GM18508 (cell line): Measurements from ENCODE around the gene MTUS2.
A peak's percentile ranks its signal among the peaks of the same experiment; 100 is the strongest.

Experiments used
- ATAC-seq: cut with Tn5 transposase; IDR thresholded peaks from one replicate; pipeline ENCODE4 v1.9.1; 2021; ENCODE audit warnings: moderate number of reproducible peaks; ENCODE audit not compliant: insufficient read depth, unreplicated experiment

The MTUS2 gene

DNA sequence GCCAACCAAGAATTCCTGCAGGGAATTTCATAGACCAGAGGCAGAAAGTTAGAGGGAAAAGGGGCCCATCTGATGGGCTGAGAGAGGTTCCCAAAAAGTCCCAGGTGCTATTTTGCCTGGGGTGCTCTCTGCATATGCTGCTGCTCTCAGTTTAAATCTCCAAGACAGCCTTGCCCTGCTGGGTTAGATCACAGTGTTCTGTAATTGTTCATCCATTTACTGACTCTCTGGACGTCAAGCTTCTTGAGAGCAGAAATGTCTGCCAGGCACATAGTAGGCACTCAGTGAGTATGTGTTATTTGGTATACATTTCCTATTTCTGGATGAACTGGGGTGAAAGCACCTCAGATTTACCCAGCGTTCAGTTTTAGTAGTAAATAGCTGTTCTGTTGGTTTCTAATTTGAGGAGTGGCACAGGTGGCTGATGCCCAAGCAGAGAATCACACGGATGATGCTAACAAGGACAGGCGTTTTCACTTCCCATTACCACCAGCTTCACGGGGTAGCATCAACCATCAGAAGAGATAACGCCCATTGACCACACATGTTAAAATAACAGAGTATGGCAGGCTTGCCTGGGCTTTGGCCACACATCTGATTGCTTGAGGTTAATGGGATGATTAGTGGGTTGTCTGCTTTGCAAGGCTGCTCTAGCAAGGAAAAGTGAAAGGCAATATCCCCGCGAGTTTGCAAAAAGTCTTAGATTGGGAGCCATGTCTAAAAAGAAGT is 614.2 kb downstream of the MTUS2 start:
- ATAC-seq, result no peak

DNA sequence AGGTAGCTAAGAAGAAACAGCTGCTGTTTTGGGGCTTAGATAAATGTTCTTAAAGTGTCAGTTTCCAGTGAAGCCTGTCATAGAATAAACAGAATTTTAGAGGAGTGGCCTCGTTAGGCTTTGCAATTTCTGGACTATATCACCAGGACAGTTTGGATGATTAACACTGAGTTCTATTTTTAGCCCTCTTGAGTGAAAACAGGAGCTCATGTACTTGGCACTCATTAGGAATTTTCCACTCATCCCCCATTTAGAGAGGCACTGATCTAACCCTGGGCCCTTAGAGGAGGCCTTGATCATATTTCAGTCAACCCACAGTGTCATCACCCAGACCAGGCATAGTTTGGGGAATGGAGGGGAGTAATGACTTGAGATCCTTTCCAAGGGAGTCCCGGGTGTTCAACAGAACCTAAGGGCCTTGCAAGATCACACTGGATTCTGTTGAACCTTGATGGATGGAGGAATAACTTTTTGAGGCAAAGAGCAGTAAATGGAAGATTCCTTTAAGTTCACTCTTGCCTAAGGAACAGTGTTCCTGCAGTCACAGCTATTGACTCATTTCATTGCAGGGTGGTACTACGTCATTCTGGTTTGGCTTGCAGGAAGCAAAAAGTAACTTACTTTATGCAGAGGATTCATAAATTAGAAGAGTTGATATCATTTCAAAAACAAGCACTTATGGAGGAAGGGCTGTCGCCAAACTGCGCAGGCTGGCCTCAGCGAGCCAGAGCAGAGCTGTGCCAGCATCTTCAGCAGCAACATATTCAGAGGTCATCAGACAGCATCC is 615.2 kb downstream of the MTUS2 start:
- no peak for ATAC-seq

DNA sequence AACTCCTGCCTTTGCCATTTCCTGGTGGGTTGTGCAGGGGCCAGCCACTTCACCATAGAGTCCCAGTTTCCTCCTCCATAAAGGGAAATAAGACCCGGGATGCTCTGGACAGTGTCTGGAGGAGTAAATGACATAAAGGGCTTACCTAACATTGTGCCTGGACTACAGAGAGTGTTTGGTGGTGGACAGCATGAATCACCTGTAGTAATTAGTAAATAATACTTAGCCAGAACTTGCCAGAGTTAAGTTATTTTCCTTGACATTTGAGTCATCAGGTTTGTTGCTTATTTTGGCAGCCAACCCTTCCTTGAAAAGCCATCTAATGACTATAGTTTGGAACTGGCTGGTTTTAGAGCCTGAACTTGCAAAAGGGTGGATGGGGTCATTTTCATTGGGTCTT is 616.2 kb downstream of the MTUS2 start:
- ATAC-seq, result no peak

GRCh38 chr13:29436721-29437280 is 616.7 kb downstream of the MTUS2 start:
- ATAC-seq, result no peak

DNA sequence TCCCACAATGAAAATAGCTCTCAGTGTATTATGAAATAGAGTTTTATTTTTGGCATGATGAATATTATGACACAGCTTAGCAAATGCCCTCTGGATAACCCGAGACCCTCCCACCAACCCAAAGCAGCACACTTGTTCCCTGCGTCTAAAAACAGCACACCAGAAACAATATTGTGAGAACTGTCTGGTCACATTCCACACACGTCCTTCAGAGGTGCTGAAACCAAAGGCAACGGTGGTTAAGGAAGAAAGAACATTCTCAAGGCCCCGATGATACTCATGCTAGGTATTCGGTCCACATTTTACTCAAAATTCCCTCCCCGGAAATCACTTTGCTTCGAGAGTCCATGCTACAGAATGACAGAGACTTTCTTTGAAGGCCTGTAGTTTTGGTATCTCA is 618.6 kb downstream of the MTUS2 start:
- no peak for ATAC-seq

DNA sequence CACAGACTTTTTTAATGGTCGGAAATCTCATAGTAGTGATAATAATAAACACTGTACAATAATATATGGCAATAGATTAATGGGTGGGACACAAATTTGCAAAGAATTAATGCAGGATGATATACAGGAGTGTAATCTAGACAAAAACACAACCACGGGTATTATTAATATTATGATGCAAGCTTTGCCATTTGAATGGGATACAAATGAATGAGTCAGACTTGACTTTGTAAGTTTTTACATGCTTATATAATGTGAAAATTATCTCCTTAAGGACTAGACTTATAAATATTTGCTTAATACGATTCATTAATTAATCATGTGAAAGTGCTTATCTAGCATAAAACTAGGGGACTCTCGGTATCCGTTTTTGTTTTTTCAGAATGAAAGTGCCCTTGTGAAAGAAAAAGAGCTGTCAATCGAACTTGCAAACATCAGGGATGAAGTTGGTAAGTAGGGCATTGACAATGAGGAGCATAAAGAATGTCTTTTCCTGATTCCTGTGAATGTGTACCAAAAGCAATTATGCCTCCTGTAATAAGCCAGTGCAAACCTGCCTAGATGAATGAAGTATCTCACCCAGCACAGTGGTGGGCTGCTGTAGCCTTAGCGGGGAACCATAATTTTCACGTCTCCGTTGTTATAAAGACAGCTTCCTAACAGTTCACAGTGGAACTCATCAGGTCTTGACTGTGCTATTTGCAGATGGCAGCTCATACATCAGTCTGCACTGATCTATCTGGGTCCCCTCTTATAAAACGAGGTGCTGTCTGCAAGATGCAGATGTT is 619.7 kb downstream of the MTUS2 start:
- no peak for ATAC-seq

DNA sequence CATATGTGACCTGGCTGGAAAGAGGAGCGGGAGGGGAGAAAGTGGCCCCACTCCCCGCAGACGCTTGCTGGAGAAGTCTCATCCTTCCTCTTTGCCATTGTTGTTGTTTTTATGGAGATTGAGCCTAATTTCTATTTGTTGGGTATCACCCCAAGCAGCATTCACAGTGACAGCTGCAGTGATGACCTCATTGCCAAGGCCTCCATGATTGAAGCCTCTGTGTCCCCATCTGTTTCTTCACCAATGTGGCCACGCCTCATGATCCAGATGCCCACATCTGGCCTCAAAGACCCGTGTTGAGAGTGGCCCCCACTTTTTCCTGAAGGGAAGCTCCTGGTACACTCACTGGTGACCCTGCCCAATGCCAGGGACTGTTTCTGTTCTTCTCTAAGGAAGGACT is 621.2 kb downstream of the MTUS2 start:
- ATAC-seq, result no peak

DNA sequence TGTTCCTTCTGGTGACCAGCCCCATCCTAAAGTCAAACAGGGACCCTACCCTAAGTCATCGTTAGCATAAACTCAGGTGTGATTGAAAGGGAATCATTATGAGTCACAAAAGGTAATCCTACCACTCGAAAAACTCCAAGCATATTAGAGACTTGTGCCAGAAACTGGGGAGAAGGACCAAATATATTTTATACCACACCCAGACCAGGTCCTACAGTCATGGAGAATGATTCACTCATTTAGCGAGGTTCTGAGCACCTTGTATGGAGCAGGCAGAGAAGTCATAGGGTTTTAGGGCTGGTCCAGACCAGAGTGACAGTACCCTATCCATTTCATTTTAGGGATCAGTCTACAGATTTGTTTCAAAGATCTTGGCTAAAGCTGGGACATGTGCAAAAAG is 625.9 kb downstream of the MTUS2 start:
- no peak for ATAC-seq

DNA sequence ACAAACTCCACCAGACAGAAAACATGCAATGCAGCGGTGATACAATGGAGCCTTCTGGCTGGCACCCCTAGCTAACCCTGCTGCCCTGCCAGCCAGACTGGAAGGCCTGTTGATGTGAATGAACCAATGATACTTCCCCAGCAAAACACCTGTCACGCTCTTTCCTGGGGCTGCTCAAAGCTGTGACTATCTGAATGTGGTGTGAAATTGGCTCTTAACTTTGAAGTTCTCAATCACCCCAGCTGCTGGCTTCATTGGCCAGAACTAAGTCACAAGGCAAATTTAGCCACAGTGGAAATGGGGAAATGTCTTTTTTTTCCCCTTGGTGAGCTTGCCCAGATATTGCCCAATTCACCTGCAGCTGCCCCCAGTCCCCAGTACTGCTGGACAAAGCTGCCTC is 628.0 kb downstream of the MTUS2 start:
- ATAC-seq, result no peak

- ATAC-seq, result no peak
Measured at GRCh38 chr13:29449726-29450125, 629.6 kb downstream of the MTUS2 start.

- ATAC-seq, result no peak
Measured at GRCh38 chr13:29451976-29452375, 631.8 kb downstream of the MTUS2 start.

- no peak for ATAC-seq
Measured at GRCh38 chr13:29452773-29453616, 632.9 kb downstream of the MTUS2 start.

DNA sequence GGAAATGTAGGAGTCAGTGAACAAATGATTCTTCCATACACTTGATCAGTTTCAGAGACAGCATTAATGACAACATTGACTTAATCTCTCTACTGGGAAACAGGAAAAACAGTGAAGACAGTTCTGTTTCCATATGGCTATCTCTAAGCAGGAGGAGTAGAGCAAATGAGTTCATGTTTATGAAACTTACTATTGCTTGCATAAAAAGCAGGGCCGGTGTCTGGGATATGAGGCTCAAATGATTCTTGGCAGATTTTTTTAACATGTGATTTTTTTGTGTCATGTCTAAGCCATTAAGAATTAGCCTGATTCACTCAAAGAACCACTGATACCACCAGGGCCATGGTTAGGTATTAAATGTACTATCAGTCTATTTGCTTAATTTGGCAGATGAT is 633.5 kb downstream of the MTUS2 start:
- no peak for ATAC-seq

DNA sequence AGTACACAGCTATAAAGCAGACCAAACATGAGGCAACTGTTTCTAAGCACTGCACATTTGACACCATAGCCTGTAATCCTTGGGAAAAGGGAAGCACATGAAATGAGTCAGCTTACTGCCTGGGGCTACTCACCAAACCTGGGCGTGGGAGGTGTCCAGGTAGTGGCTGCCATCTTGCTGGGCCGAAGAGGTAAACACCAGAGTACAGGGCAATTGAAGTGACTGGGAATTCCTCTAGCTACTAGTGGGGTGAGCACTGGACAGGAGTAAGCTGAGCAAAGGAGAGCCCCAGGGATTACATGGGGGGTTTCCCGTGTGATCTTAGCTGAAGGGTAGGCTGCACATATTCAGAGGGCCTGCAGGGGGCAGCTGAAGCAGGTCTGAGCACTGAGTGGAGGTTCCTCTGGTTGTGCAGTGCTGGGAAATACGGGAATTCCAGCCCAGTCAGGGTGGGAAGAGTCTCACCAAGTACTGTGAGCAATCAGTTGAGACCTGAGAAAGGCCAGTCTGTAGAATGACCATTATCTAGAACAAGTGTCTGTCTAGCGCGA is 634.9 kb downstream of the MTUS2 start:
- peak; percentile 93 for ATAC-seq

GRCh38 chr13:29456419-29456818 is 636.3 kb downstream of the MTUS2 start:
- no peak for ATAC-seq

DNA sequence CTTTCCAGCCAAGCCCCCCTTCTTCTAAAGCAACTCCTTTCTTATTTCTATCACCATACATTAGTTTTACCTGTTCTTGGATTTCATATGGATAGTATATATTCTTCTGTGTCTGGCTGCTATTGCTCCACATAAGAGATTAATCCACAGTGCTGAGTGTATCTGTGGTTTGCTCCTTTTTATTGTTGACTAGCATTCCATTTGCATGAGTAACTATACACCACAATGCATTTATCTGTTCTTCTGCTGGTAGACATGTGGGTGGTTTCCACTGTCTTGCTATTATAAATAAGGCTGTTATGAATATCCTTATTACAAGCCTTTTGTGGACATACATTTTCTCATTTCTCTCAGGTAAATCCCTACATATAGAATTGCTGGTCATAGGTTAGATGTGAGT is 637.2 kb downstream of the MTUS2 start:
- no peak for ATAC-seq

DNA sequence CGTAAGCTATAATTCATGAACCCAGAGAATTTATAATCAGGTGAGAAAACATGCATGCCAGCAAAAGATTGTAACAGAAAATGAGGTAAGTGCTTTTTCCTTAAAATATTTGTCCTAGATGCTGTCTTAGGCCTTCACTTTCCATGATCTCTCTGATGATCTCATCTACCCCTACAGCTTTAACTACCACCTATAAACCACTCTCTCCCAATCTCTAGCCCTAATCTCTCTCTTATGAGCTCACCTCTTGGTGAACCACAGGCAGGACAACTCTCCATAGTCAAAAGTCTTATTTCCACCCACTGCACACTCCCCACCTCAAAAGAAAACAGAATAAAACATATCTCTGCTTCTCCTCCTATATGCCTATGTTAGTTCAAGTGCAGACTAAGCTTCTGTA is 638.3 kb downstream of the MTUS2 start:
- ATAC-seq, result no peak

DNA sequence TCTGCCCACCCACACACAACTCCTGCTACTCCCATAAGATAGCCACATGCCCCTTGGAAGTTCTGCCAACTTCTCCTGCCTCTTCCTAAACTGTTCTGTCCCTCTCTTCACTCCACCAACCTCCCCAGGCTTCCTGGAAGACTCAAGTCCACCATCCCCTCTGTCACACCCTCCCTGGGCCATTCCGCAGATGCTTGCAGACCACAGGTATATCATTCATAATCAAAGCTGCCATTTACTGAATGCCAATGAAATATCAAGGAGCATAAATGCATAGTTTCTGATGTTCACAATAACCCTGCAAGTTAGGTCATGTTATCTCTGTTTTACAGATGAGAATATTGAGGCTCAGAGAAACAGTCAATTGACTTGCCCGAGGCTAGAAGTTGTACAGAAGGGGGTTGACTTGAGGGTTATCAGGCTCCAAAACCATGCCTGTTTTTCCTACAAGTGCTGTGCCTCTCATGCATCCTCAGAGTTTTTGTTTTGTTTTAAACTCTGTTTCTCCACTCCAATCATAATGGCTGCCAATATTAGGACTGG is 639.7 kb downstream of the MTUS2 start:
- ATAC-seq, result no peak

GRCh38 chr13:29464105-29464679 is 644.1 kb downstream of the MTUS2 start:
- no peak for ATAC-seq
